NCI-H748 treated with DMSO at 0.1 percent for 48 hours (cell line): Measurements from ENCODE around the gene CLIC4.
"Not testable (repeated sequence)": the region's sequence is repeated elsewhere in the genome, so short reads cannot be mapped to it uniquely, and the experiment has no call there.

Experiments
- DNase-seq: peaks from one replicate; lab custom pipeline; 2025; lab: John Stamatoyannopoulos, UW

The CLIC4 gene

DNA sequence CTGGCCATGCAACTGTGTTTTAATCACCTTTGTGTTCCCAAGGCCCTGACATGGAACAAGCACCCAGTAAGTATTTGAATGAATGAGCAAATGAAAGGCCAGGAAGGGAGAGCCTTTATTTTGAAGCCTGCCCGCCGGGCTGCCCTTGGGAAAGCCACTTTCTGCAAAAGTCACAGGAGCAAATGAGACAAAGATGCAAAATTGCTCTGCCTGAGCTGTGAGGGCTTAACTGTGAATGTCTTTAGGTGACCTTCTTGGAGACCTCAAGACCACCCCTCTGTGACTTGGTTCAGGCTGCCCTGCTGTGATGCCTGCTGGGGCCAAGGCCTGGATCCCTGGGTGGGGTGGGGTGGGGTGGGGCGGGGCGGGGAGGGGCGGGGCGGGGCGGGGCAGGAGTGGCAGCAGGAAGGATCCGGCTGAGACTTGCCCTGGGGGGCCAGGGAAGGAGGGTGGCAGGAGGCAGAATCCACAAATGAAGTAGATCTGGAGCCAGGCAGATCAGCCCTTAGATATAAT, 130.8 kb downstream of the CLIC4 start:
- no peak for DNase-seq

DNA sequence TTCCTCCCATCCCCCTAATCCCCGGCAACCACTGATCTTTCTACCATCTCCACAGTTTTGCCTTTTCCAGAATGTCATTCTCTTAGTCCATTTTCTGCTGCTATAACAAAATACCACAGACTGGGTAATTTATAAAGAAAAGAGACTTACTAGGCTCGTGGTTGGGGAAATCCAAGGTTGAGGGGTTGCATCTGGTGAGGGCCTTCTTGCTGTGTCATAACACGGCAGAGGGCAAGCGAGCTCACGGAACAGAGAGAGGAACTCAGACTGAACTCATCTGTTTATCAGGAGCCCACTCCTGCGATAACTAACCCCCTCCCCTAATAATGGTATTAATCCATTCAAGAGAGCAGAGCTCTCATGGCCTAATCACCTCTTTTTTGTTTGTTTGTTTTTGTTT, 132.8 kb downstream of the CLIC4 start:
- DNase-seq, result no peak

DNA sequence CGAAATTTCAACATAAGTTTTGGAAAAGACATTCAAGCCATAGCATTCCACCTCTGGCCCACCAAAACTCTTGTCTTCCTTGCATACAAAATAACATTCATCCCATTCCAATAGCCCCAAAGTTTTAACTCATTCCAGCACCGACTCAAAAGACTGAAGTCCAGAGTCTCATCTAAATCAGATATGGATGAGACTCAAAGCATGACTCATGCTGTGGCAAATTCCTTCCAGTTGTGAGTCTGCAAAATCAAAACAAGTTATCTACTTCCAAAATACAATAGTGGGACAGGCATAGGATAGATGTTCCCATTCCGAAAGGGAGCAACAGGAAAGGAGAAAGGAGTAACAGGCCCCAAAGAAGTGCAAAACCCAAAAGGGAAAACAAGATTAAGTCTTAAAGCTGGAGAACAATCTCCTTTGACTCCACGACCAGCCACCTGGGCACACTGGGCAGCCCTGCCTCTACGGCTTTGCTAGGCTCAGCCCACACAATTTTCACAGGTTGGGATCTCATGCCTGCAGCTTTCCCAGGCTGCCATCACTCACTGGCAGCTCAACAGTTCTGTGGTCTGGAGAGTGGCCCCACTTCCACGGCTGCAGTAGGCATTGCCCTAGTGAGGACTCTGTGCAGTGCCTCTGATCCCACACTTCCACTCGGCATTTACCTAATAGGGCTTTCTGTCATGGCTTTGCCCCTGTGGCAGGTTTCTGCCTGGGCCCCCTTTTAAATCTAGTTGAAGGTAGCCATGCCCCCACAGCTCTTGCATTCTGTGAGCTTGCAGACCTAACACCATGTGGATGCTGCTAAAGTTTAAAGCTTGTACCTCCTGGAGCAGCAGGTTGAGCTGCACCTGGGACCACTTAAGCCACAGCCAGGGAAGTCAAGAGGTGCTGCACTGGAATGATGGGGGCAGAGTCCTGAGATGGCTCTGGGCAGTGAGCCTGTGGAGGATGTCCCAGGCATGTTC, 133.8 kb downstream of the CLIC4 start:
- DNase-seq, result no peak

DNA sequence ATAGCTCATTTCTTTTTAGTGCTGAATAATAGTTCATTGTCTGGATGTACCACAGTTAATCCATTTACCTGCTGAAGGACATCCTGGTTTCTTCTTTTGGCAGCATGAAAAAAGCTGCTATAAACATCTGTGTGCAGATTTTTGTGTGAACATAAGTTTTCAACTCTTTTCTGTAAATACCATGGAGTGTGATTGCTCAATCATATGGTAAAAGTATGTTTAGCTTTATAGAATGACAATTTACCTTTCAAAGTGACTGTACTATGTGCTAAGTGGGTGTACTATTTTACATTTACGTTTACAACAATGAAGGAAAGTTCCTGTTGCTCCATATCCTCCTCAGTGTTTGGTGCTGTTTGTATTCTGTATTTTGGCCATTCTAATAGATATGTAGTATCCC, 135.8 kb downstream of the CLIC4 start:
- DNase-seq, result no peak

GRCh38 chr1:24884751-24885150, 139.5 kb downstream of the CLIC4 start:
- no peak for DNase-seq

GRCh38 chr1:24886241-24886640, 141.0 kb downstream of the CLIC4 start:
- no peak for DNase-seq

DNA sequence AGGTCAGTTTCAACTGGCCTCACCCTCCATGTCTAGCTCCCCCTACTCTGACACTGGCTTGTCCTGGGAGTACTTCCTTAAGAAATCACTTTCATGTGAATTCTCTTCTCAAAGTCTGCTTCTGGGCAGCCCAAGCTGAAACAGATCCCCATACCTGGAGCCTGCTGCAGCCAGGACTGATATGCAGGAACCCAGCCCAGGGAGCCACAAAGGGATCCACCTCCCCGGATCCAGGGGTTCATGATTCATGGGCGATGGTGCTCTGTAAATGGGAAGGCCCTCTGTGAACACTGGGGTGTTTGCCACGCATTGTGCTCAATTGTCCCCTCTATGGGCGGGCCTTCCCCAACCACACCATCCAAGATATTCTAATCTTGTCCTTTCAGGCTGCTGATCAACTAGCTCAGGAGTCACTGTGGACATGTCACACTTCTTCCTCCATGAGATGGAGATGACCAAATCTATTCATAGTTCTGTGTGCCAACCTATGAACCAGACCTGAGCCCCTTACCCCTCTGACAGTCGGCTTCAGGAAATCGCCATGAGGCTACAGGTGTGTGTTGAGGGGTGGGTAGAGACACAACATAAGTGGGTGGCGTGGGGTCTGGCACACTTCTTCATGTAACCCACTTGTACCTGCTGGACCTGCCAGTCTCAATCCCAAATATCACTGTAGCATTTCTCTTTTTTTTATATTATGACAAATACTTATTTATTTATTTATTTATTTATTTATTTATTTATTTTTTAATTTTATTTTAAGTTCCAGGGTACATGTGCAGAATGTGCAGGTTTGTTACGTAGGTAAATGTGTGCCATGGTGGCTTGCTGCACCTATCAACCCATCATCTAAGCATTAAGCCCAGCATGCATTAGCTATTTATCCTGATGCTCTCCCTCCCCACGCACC, 143.1 kb downstream of the CLIC4 start:
- DNase-seq, result no peak

GRCh38 chr1:24888971-24889676, 143.9 kb downstream of the CLIC4 start:
- DNase-seq, result no peak

- no peak for DNase-seq
These were observed 145.6 kb downstream of the CLIC4 start for GRCh38 chr1:24890887-24891286.

DNA sequence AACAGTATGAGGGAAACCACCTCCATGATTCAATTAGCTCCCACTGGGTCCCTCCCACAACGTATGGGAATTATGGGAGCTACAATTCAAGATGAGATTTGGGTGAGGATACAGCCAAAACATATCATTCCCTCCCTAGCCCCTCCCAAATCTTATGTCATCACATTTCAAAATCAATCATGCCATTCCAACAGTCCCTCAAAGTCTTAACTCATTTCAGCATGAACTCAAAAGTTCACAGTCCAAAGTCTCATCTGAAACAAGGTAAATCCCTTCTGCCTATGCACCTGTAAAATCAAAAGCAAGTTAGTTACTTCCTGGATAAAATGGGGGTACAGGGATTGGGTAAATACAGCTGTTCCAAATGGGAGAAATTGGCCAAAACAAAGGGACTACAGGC, 146.1 kb downstream of the CLIC4 start:
- not testable (repeated sequence) for DNase-seq

- DNase-seq, result no peak
These were observed 147.2 kb downstream of the CLIC4 start for GRCh38 chr1:24892188-24893153.

- no peak for DNase-seq
These were observed 148.2 kb downstream of the CLIC4 start for GRCh38 chr1:24893431-24893830.
